ENCODE measurements around the gene ADAM15. TPM values are rescaled to one million over a fixed set of nuclear protein-coding genes. Genes with fewer than 3 reads are reported as not detected.

Gene ADAM15
- total RNA-seq, 1 donor from 2014 or later = 176 TPM

GRCh38 chr1:155030243-155030795 is 20.8 kb upstream of the ADAM15 start:
- no peak for DNase-seq (ENCODE audit: low spot score)

DNA sequence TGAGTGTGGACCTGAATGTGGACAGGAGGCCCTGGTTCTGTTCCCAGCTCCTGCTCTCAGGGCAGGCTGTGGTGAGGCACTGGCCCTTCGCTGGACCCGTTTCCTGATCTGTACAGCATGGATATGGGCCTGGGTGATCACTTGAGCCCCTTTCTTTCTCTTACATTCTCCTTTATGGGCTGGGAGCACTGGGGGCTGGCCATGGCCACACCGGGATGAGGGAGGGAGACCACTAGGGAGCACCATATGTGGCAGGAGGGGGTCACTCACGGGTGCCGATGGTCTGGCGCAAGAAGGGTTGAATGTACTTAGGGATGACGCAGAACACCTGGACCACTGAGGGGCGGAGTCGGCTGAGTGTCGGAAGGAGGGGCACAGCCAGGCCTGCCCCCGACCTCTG is 20.2 kb upstream of the ADAM15 start:
- DNase-seq (ENCODE audit: low spot score) = no peak

GRCh38 chr1:155032886-155033285 is 18.2 kb upstream of the ADAM15 start:
- no peak for DNase-seq (ENCODE audit: low spot score)

DNA sequence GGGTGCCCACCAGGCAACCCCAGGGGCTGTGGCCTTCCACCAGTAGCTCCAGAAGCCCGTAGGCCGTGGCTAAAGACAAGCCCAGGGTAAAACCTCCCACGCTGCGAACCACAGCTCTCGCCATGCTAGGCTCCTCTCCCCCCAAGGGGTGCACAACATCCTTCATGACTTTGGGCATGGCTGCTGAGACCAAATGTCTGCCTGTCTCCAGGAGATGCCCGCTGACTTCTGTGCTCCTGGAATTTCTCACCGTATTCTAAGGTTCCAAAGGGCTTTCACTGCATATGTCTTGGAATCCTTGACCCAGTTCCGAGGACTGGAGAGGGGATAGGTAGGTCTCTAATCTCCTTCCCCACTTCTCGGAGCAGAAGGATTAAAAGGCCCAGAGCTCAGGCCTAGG is 17.6 kb upstream of the ADAM15 start, which contains the start of the genes DCST1 and DCST2:
DCST1 (plus strand) TSS at position 301 of the 400 bp plus-strand sequence. CDS start 213 bp downstream, outside the sequence.
DCST2 (minus strand) TSS at position 258 of the 400 bp plus-strand sequence; CDS start at position 178, 80 bp downstream.
- DNase-seq (ENCODE audit: low spot score) = no peak

DNA sequence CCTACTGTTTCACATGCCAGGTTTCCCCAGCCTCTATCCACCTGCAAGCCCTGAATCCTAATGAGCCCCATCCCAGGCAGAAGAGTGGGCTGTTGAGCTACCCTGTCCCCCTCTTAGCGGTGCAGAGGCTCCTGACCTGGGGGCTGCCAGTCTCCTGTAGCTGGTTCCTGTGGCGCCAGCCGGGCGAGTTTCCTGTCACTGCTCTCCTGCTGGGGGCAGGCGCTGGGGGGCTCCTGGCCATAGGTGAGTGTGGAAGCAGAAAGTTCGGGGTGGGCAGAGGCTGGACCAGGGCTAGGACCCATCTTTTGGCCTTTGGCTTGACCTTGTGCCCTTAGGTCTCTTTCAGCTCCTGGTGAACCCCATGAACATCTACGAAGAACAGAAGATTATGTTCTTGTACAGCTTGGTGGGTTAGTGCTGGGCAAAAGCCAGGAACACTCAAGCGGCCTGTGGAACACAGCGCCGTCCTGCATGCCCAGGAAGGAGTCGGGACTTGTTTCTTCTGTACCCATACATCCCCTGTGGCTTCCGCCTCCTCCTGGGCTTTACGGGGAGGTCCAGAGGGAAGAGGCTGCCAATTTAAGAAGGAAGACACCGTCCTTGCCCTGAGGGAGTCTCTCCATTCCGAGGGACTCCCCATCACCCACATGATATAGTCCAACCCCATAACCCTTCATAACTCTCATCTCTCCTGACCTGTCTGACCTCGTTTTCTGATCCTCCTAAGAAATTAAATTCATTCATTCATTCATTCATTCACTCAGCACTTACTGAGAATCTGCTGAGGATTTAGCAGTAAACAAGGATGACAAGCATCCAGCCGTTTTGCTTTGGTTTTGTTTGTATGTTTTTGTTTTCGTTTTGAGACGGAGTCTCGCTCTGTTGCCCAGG is 16.6 kb upstream of the ADAM15 start:
- DNase-seq (ENCODE audit: low spot score) = no peak

GRCh38 chr1:155035936-155036335 is 15.2 kb upstream of the ADAM15 start:
- no peak for DNase-seq (ENCODE audit: low spot score)

DNA sequence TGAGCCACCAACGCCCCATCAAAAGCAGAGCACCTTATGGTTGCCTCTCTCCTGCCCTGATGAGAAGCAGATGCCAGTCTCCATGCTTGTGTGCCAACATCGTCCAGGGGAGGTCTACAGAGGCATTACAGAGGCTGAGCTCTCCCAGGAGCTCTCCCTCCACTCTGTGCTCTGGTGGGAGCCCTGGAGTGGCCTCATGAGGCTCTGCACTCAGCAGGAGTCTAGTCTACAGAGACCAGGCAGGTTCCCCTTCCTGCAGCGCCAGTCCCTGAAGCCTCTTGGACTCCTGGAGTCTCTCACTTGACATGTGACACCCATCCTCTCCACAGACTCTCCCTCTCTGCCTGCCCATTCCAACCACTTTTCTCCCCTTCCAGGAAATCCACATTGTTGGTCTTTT is 14.1 kb upstream of the ADAM15 start:
- DNase-seq (ENCODE audit: low spot score) = no peak

GRCh38 chr1:155037851-155038441 is 13.2 kb upstream of the ADAM15 start:
- no peak for DNase-seq (ENCODE audit: low spot score)

- DNase-seq (ENCODE audit: low spot score) = no peak
Measured at GRCh38 chr1:155038602-155039307, 12.4 kb upstream of the ADAM15 start.

- no peak for DNase-seq (ENCODE audit: low spot score)
Measured at GRCh38 chr1:155039308-155039669, 11.8 kb upstream of the ADAM15 start.

- no peak for DNase-seq (ENCODE audit: low spot score)
Measured at GRCh38 chr1:155040358-155041093, 10.6 kb upstream of the ADAM15 start.

DNA sequence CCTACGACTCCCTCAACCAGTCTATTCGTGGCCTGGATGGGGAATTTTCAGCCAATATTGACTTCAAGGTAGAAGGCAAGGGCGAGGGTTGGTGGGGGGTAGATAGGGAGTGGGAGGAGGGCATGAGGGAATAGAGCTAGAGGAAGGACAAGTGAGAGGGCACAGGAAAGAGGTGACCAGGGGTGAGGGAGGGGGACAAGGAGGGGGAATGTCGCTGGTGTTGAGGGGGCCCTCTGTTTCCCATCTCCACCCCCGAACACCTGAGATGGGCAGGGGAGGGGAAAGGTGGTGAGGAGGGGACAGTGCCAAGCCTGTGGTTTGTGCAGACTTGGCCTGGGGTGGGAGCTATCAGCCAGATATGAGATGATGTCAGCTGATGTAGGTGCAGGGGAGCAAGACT is 8.3 kb upstream of the ADAM15 start:
- no peak for DNase-seq (ENCODE audit: low spot score)

DNA sequence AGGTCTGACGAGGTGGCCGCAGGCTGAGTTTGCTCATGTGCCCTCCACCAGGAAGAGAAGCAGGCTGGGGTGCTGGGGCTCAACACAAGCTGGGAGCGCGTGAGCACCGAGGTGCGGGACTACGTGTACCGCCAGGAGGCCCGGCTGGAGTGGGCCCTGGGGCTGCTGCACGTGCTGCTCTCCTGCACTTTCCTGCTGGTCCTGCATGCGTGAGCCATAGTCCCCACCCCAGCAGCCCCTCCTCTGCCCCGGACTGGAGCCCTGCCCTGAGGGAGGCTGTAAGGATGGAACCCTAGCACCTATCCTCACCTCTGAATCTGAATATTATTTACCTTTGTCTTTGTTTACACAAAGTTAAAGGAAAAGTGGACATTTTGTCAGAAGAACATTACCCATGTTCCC is 7.8 kb upstream of the ADAM15 start:
- no peak for DNase-seq (ENCODE audit: low spot score)

DNA sequence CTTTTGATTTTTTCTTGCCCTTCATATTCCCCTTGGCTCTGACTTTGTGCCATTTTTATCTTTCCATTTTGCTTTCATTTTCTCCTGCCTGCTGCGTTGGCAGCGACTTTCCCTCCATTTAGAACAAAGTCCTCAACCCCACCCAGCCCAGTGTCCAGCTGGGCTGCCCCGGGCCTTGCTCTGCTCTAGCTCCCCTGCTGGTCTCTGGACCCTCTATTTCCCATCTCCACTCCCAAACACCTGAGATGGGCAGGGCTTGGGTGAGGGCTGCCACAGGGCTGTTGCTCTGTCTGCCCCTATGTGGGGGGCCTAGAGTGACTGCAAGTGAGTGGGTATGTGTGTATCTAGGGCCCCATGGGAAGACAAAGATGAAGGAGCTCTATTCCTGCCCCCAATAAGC is 7.3 kb upstream of the ADAM15 start:
- no peak for DNase-seq (ENCODE audit: low spot score)

DNA sequence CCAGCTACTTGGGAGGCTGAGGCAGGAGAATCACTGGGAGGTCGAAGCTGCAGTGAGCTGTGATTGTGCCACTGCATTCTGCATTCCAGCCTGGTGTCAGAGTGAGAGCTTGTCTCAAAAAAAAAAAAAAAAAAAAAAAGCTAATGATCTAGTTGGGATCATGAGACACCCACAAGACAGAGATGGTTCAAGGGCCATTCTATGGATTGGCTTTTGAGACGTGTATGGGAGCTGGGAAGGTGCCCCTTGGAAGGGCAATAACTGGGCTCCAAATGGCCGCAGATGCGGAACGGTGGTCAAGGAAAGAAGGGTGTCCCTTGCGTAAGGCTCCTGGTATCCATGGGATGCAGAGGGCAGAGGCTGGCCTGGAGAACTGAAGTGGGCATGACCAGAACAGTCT is 6.8 kb upstream of the ADAM15 start:
- DNase-seq (ENCODE audit: low spot score) = no peak

DNA sequence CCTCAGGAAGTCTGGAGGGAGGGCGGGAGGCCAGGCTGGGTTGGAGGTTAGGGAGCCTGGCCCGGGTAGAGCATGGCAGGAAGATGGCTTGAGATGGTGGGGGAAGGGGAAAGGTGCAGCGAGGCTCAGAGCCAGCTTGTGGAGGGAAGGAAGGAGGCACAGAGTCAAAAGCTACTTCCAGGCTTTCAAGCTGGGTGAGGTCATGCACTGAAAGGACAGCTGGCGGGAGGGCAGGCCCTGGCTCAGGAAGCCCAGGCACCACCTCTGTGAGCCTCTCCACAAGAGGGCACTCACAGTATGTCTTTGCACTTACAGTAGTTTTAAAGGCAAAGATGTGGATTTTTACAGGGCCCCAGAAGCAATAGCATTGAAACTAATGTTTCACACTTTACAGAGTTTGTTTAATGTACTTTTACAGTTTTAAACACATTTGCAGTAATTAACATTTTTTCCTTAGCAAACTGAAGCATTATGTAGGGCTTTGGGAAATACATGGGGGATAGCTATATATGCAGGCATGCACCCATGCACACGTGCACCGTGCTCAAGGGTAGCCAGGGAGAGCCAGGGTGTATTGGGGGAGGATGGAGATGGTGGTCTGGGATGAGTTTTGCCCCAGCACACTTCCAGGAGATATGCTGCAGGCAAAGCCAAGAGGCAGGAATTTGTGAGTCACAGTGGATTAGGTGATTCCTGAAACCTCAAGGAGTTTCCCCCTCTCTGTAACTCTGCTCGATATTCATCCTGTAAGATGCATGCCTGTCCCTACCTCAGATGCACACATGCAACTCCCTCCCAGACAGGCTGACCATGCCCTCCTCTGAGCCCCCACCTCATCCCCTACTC is 6.1 kb upstream of the ADAM15 start:
- no peak for DNase-seq (ENCODE audit: low spot score)

DNA sequence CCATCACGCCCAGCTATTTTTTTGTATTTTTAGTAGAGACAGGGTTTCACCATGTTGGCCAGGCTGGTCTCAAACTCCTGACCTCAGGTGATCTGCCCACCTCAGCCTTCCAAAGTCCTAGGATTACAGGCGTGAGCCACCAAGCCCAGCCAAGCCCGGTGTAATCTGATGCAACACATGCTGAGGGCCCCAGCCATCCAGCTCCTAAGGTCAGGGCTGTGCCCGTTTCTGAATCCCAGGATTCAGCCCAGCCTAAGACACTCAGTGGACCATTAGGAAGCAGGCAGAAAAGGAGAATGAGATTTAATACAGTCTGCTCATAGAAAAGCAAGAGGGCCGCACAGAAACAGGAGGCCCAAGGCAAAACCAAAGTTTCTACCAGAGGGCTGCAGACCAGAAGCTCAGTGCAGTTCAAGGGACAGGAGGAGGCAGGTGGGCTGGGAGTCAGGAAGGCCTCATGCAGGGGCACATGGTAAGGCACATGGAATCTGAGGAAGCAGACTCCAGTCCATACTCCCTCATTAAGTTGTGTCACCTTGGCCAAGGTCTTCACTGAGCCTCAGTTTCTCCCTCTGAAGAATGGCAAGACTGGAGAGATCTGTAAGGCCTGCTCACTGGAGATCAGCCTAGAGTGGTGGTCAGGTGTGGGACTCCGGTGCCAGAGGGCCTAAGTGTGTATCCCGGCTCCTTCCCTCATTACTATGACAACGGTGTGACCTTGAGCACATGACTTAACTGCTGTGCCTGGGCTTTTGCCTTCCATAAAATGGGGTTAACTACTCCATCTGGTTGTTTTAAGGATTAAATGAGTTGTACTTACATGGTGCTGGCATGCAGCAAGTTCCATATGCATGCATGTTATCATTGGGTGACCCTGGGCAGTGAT is 2.4 kb upstream of the ADAM15 start:
- no peak for DNase-seq (ENCODE audit: low spot score)

GRCh38 chr1:155049651-155050559 is 1.2 kb upstream of the ADAM15 start:
- DNase-seq (ENCODE audit: low spot score) = no peak

Data from mesenteric fat pad (tissue), 1 donor.